ENCODE measurements around the gene GALNT3. TPM values are rescaled to one million over a fixed set of nuclear protein-coding genes. Genes with fewer than 3 reads are reported as not detected.

GALNT3 gene
- total and polyA plus RNA-seq, 12 donors = 0.55 to 5.5 (median 1.5) TPM; not detected in 1

DNA sequence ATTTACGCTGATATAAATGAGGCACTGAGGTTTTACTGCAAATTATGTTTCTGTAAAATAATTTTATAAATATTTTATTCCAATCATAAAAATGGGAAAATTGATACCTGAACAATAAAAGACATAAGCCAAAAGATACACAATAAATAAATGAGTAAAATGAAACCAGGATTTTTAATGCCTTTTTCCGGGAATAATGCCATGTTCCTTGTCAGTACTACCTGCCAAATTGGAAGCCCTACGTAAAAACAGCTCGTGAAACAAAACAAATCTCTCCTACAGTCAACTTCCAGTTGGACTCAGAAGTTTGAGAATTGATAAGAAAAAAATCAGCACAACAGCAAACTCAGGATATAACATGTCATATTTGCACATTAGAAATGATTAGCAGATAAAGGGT, 18.0 kb downstream of the GALNT3 start:
- Histone ChIP-seq H3K27ac (no peak overlapping the region), H3K36me3 (replicated peaks in 1 of 2) (no peaks in the 10 kb centered on the region), H3K9me3 (replicated peaks in 1 of 3) (no peaks in the 10 kb centered on the region), H3K4me1 (replicated peaks in 1 of 2) (no peaks in the 10 kb centered on the region), H3K4me3 (no peak overlapping the region), H3K27me3 (no peaks in the 10 kb centered on the region)
- 30 to 38% (median 33%) methylated on average over 4 of the region's 4 CpGs for WGBS, 4 donors
- no peak for DNase-seq
- intact Hi-C loops (cut with DNase I) = no loop called here
- TF ChIP-seq POLR2A (IDR thresholded peaks at IDR 0.05) = no peak
- TF ChIP-seq, protein P1, sequence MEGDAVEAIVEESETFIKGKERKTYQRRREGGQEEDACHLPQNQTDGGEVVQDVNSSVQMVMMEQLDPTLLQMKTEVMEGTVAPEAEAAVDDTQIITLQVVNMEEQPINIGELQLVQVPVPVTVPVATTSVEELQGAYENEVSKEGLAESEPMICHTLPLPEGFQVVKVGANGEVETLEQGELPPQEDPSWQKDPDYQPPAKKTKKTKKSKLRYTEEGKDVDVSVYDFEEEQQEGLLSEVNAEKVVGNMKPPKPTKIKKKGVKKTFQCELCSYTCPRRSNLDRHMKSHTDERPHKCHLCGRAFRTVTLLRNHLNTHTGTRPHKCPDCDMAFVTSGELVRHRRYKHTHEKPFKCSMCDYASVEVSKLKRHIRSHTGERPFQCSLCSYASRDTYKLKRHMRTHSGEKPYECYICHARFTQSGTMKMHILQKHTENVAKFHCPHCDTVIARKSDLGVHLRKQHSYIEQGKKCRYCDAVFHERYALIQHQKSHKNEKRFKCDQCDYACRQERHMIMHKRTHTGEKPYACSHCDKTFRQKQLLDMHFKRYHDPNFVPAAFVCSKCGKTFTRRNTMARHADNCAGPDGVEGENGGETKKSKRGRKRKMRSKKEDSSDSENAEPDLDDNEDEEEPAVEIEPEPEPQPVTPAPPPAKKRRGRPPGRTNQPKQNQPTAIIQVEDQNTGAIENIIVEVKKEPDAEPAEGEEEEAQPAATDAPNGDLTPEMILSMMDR (IDR thresholded peaks at IDR 0.05) = no peak

DNA sequence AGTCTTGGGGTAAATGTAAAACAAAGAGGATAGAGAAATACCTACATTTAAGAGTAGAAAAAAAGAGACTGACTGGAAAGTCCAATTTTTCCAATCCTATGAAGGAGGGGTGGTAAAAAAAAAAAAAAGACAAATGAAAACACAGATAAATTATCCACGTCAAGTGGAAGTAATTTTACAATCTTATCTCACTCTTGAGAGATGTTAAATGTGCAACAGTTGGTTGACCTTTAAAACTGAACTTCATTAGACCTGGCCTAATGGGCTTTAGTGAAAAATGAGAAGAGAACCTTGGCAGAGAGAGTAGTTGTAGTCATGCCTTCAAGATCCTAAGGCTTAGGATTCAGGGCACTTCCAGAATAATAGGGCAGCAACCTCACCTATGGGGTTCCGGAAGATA, 20.4 kb downstream of the GALNT3 start:
- Histone ChIP-seq H3K27me3 (no peaks in the 10 kb centered on the region), H3K4me3 (no peak overlapping the region), H3K4me1 (replicated peaks in 1 of 2) (no peaks in the 10 kb centered on the region), H3K27ac (no peak overlapping the region), H3K9me3 (replicated peaks in 1 of 3) (no peaks in the 10 kb centered on the region), H3K36me3 (replicated peaks in 1 of 2) (no peaks in the 10 kb centered on the region)
- DNase-seq = no peak
- no peak for TF ChIP-seq POLR2A (IDR thresholded peaks at IDR 0.05)
- TF ChIP-seq, protein P1 (IDR thresholded peaks at IDR 0.05) = no peak
- intact Hi-C loops (cut with DNase I) = no loop called here
- 63 to 73% (median 68%) methylated on average over 2 of the region's 2 CpGs for WGBS, 4 donors

DNA sequence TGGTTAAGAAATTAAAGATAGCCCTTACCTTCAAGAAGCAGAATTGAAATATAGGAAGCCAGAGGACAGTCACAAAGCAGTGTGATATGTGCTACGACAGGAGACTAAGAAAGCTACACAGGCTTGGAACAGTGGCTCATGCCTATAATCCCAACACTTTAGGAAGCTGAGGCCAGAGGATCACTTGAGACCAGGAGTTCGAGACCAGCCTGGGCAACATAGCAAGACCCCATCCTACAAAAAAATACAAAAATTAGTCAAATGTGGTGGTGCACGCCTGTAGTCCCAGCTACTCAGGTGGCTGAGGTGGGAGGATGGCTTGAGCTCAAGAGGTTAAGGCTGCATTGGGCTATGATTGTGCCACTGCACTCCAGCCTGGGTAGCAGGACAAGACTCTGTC, 21.9 kb downstream of the GALNT3 start:
- H3K27me3 ChIP-seq = no peaks in the 10 kb centered on the region
- H3K9me3 ChIP-seq (replicated peaks in 1 of 3) = no peaks in the 10 kb centered on the region
- H3K36me3 ChIP-seq (replicated peaks in 1 of 2) = no peaks in the 10 kb centered on the region
- peak in 1 of 7 donors; percentile 13 for DNase-seq
- no peaks in the 10 kb centered on the region for H3K4me1 ChIP-seq (replicated peaks in 1 of 2)
- 92 to 100% (median 98%) methylated on average over 3 of the region's 3 CpGs for WGBS, 4 donors
- intact Hi-C loops (cut with DNase I) = no loop called here
- no peak for TF ChIP-seq POLR2A (IDR thresholded peaks at IDR 0.05)
- TF ChIP-seq, protein P1 (IDR thresholded peaks at IDR 0.05) = no peak
- H3K27ac ChIP-seq = no peak overlapping the region
- H3K4me3 ChIP-seq = no peak overlapping the region

DNA sequence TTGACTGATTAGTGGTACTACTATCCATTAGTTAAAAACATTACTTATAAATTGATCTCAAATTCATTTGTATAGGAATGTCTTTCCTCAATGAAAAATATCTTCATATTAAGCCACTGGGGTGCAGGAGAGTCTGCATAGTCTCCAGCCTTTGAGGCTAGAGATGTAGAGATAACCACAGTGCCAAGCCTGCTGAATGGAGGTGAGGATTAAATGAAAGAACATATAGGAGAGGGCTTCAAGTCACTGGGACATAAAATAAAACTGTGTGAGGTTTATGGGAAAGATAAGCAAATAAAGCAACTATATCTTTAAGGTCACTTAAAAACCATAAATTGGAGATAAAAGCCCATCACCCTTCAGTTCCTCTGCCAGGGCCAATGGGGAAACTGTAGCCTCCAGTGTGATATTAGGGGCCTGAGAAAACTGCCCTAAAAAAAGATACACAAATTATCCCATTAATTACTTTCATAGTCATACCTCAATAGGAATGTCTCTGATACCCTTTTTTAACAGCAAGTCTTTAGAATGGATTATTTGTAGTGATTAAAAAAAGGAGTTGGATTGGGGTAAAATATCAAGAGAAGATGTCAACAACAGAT, 27.6 kb downstream of the GALNT3 start:
- Histone ChIP-seq H3K4me3 (no peak overlapping the region), H3K27me3 (no peaks in the 10 kb centered on the region), H3K9me3 (replicated peaks in 1 of 3) (no peaks in the 10 kb centered on the region), H3K4me1 (replicated peaks in 1 of 2) (peaks cover 0 to 5% of the 10 kb centered on the region in 2 donors), H3K36me3 (replicated peaks in 1 of 2) (no peaks in the 10 kb centered on the region), H3K27ac (no peak overlapping the region)
- DNase-seq = no peak
- intact Hi-C loops (cut with DNase I) = no loop called here
- no peak for TF ChIP-seq POLR2A (IDR thresholded peaks at IDR 0.05)
- TF ChIP-seq, protein P1 (IDR thresholded peaks at IDR 0.05) = no peak

All from adrenal gland (tissue), 12 donors.